ENCODE results near the gene SLC37A1. TPM values are rescaled to one million over a fixed set of nuclear protein-coding genes. Genes with fewer than 3 reads are reported as not detected.
A peak's percentile ranks its signal among the peaks of the same experiment; 100 is the strongest.

The SLC37A1 gene
- total RNA-seq, 1 donor from 2014 or later, result 24.8 TPM

- Mint-ChIP-seq H3K27me3 (no peaks in the 10 kb centered on the region), H3K9me3 (no peaks in the 10 kb centered on the region), H3K36me3 (no peaks in the 10 kb centered on the region), H3K27ac (no peak overlapping the region), H3K4me1 (ENCODE audit: unreplicated experiment) (peaks cover 15% of the 10 kb centered on the region), H3K4me3 (no peak overlapping the region)
- no peak for TF ChIP-seq CTCF (conservative IDR thresholded peaks at IDR 0.05)
- peak; percentile 60 for DNase-seq (ENCODE audit: extremely low spot score, unreplicated experiment)
Observed at GRCh38 chr21:42476388-42477331, 37.0 kb upstream of the SLC37A1 start.

GRCh38 chr21:42478504-42478903 is 35.1 kb upstream of the SLC37A1 start:
- DNase-seq (ENCODE audit: extremely low spot score, unreplicated experiment), result no peak
- H3K4me3 Mint-ChIP-seq, result no peak overlapping the region
- H3K9me3 Mint-ChIP-seq, result no peaks in the 10 kb centered on the region
- no peaks in the 10 kb centered on the region for H3K36me3 Mint-ChIP-seq
- TF ChIP-seq CTCF (conservative IDR thresholded peaks at IDR 0.05), result no peak
- no peaks in the 10 kb centered on the region for H3K27me3 Mint-ChIP-seq
- H3K27ac Mint-ChIP-seq, result no peak overlapping the region
- H3K4me1 Mint-ChIP-seq (ENCODE audit: unreplicated experiment), result peaks cover 15% of the 10 kb centered on the region

DNA sequence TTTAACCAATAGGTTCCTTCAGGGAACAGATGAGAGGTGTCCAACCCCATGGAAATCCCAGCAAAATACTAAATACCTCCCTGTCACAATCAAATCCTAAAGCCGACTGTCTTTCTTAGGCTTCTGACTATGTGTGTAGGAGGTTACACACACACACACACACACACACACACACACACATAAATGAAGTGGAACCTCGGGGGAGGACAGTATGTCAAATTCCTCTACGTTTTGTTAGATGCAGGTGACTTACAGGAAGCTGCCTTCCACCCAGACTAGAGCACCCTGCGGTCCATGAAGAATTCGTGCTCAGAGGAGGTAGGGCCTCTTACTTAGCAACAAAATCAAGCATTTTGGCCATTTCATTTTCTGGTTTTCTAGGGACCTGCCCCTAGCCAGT is 34.1 kb upstream of the SLC37A1 start:
- DNase-seq (ENCODE audit: extremely low spot score, unreplicated experiment), result no peak
- H3K4me1 Mint-ChIP-seq (ENCODE audit: unreplicated experiment), result peaks cover 5% of the 10 kb centered on the region
- H3K27ac Mint-ChIP-seq, result no peak overlapping the region
- no peaks in the 10 kb centered on the region for H3K27me3 Mint-ChIP-seq
- no peaks in the 10 kb centered on the region for H3K36me3 Mint-ChIP-seq
- H3K4me3 Mint-ChIP-seq, result no peak overlapping the region
- no peaks in the 10 kb centered on the region for H3K9me3 Mint-ChIP-seq
- no peak for TF ChIP-seq CTCF (conservative IDR thresholded peaks at IDR 0.05)

GRCh38 chr21:42480736-42481135 is 32.9 kb upstream of the SLC37A1 start:
- H3K27me3 Mint-ChIP-seq, result no peaks in the 10 kb centered on the region
- no peaks in the 10 kb centered on the region for H3K4me1 Mint-ChIP-seq (ENCODE audit: unreplicated experiment)
- H3K9me3 Mint-ChIP-seq, result no peaks in the 10 kb centered on the region
- DNase-seq (ENCODE audit: extremely low spot score, unreplicated experiment), result no peak
- H3K4me3 Mint-ChIP-seq, result no peak overlapping the region
- no peak for TF ChIP-seq CTCF (conservative IDR thresholded peaks at IDR 0.05)
- no peaks in the 10 kb centered on the region for H3K36me3 Mint-ChIP-seq
- no peak overlapping the region for H3K27ac Mint-ChIP-seq

GRCh38 chr21:42481169-42481568 is 32.5 kb upstream of the SLC37A1 start:
- Mint-ChIP-seq H3K36me3 (no peaks in the 10 kb centered on the region), H3K9me3 (no peaks in the 10 kb centered on the region), H3K4me1 (ENCODE audit: unreplicated experiment) (no peaks in the 10 kb centered on the region), H3K27me3 (no peaks in the 10 kb centered on the region), H3K27ac (no peak overlapping the region), H3K4me3 (no peak overlapping the region)
- no peak for DNase-seq (ENCODE audit: extremely low spot score, unreplicated experiment)
- no peak for TF ChIP-seq CTCF (conservative IDR thresholded peaks at IDR 0.05)

All from type B pancreatic cell (in vitro differentiated cells).